Left lobe of liver (tissue), 2 donors: Measurements from ENCODE around the gene LSM14B. TPM values are rescaled to one million over a fixed set of nuclear protein-coding genes. Genes with fewer than 3 reads are reported as not detected.
A peak's percentile ranks its signal among the peaks of the same experiment; 100 is the strongest.
"Not testable (repeated sequence)": the region's sequence is repeated elsewhere in the genome, so short reads cannot be mapped to it uniquely, and the experiment has no call there.

Experiments used
- ATAC-seq: fragments of 200-7000 bp; cut with Tn5 transposase; one replicate; pipeline ENCODE4 v1.9.1; 2020; ENCODE audit warnings: mild to moderate bottlenecking, moderate library complexity
- DNase-seq: peaks from one replicate; pipeline ENCODE4 v3.0.0-alpha.2; 2020; ENCODE audit warnings: low spot score
- total RNA-seq: library from RNA; stranded (reverse); gene quantifications from one replicate; pipeline ENCODE4 v1.2.1, GENCODE V29; 2021
- donor health status: DM: no; HTN: no; CAD: no; lungs with moderate emphysema.
- donor health status: DM: no; HTN: yes; CAD: no.

LSM14B gene
- total RNA-seq, 1 donor from 2014 or later, result 19.6 TPM

DNA sequence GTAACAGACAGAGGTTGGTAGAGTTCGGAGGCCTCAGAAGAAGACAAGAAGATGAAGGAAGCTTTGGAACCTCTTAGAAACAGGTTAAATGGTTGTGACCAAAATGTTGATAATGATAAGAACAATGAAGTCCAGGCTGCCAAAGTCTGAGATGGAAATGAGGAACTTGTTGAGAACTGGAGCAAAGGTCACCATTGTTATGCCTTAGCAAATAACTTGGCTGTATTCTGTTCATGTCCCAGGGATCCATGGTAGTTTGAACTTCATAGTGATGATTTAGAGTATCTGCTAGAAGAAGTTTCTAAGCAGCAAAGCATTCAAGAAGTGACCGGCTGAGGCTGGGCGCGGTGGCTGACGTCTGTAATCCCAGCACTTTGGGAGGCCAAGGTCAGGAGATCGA lies 11.1 kb upstream of the LSM14B start:
- DNase-seq (no peak), ATAC-seq (no peak)

DNA sequence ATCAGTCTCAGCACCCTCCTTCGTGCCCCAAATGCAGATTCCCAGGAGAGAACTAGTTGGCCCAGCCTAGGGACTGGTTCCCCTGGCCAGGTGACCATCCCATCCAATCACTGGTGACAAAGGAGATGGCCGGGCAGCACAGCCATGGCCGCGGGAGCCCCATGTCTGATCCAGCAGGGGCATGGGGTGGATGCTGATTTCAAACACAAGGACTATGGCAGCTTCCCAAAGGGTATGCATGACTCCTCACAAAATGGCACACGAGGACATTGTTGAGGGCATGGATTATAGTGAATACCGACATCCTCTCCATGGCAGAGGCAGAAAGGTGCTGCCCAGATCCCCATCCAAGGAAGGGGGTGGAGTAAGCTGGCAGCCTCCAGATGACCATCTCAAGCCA lies 9.9 kb upstream of the LSM14B start:
- no peak for ATAC-seq
- DNase-seq, result no peak

DNA sequence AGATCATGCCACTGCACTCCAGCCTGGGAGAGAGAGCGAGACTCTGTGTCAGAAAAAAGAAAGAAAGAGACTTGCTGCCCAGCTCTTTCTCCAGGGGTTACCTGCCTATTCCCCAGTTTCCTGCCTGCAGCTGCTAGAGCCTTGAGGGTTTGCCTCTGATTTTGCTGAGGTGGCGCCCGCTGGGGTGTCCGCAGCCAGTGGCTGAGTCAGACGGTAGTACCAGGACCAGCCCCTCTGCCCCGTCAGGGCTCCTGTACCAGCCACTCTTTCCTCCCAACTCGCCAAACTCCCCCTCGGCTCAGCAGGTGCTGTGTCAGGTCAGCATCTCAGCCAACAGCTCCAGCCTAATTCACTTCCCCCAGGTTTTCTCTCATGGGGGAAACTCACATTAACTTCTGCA lies 7.4 kb upstream of the LSM14B start:
- ATAC-seq (no peak), DNase-seq (no peak)

DNA sequence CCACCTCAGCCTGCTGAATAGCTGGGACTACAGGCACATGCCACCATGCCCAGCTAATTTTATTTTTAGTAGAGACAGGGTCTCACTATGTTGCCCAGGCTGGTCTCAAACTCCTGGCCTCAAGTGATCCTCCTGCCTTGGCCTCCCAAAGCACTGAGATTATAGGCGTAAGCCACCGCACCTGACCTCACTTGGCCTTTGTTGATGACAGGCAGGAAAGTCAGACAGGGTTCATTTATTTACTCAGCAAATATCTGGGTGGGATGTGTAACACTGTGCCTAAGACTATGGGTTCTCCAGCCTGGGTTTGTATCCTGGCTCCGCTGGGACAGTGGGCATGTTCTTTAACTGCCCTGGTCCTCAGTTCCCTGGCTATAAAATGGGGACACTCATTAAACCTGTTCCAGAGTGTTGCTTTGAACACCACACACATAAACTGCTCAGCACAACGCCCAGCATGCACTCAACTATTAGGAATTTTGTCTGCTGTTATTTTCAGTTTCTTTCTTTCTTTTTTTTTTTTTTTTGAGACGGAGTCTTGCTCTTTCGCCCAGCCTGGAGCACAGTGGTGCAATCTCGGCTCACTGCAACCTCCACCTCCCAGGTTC lies 6.4 kb upstream of the LSM14B start:
- not testable (repeated sequence) for DNase-seq, ATAC-seq

DNA sequence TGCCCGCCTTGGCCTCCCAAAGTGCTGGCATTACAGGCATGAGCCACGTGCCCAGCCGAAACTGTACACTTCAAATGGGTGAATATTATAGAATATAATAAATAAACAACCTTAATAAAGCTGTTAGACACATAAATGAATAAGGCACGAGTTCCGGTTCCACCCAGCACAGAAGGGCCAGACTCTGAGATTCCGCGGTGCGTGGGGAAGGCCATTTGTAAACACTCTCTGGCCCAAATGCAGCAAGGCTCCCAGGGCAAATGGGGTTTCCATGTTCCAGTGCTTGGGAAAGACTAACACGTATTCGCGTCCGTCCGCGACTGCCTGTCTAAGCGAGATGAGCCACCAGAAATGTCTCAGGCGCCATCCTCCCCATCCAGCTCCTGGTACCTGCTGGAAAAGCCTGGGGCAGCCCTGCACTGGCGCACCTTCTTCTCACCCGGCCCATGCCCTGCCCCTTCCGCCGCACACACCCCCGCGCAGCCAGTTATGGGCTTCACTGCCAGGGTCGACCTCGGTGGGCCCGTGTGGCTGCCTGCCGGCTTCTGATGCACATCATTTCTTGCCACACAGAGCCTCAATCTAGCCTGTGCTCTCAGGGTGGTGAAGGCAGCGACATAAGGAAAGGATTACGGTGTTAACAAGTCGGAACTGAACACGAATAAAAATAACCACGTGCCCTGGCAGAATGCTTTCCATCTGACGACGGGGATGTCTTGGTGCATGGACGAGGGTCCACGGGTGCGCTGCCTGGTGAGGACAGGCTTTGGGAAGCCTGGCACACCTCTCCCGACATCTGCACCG lies 5.5 kb upstream of the LSM14B start:
- ATAC-seq, result no peak
- no peak for DNase-seq

DNA sequence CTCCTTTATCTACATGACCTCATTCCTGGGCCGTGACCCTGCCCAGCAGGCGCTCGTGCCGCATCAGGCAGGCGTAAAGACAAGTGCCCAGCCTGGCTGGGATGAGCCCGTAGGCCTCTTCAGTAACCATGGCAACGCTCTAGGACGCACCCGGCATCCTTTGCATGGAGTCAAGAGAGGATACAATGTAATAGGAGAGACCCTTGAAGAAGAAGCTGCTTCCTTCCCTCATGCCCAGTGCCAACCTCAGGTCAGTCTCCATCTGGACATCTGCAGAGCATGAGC lies 5.0 kb upstream of the LSM14B start:
- DNase-seq (no peak), ATAC-seq (no peak)

DNA sequence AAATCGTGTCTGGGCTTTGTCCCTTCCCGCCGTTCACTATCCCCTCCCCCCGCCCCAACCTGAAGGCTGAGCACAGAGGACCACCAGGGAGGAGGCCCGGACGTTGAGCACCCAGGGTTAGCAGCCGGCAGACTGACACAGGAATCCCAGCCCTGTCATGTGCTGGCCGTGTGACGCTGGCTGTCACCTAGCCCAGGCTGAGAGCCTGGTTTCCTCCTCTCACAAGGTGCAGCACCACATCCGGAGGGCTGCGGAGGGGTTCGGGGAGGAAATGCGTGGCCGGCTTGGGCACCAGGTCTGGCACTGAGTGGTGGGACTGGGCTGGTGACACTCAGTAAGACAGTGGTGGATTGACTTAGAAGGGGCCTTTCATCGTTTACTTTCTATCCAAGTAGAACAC lies 4.6 kb upstream of the LSM14B start:
- DNase-seq (no peak), ATAC-seq (no peak)

DNA sequence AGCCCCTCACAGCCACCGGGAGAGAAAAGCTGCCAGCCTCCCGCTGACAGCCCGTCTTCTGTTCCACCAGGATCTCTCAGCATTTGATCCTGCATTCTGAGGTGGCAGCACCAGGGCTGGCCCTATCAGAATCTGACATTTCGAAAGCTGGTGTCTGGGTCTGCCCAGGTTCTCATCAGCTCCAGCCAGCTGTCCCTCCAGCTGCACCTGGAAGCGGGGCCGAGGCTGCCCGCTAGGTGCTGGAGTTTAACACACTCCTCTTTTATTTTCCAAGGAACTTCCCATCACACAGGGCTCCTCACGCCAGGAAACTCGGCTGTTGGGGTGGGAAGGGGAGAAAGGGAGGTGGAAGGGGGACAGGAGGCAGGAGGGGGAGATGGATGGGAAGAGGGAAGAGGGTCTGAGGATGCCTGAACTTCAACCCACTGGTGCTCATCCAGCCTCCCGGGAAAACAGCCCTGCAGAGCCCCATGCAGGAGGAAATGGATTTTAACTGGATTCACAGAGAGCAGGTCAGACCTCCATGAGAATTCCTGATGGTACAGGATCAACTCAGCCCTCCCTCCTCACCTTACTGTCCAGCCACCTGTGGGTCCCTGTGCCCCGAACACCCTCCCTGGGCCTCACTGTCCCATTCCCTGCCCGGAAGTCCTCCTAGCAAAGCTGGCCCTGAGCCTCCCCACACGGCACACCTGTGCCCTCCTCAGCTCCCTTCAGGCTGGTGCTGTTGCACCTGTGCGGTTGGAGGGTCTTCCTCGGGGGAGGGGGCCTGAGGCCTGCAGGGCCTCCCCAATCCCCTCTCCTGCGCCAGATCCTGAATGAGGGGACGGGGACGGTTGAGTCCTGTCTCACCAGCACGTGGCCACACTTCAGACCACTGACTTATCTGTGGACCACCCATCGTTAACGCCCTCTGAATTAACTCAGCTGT lies 3.9 kb upstream of the LSM14B start:
- DNase-seq, result no peak

DNA sequence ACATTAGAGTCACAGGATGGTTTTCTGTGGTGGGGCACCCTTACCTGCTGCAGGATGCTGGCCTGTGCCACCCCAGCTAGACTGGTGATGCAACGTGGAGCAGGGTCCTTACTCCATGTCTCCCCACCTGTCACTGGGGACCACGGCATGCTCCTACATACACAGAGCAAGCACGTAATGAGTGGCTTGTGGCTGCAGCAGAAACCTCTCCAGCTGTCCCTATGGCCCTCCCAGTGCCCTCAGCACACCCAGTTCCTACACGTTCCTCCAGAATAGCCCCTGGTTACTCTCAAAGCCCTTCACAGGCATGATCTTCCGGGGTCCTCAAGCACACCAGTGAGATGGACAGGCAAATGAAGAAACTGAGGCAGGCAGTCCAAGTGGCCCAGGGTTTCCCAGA lies 3.2 kb upstream of the LSM14B start:
- no peak for ATAC-seq
- no peak for DNase-seq

More for the DNA sequence above, 3.9 kb upstream of the LSM14B start:
- ATAC-seq, result no peak

DNA sequence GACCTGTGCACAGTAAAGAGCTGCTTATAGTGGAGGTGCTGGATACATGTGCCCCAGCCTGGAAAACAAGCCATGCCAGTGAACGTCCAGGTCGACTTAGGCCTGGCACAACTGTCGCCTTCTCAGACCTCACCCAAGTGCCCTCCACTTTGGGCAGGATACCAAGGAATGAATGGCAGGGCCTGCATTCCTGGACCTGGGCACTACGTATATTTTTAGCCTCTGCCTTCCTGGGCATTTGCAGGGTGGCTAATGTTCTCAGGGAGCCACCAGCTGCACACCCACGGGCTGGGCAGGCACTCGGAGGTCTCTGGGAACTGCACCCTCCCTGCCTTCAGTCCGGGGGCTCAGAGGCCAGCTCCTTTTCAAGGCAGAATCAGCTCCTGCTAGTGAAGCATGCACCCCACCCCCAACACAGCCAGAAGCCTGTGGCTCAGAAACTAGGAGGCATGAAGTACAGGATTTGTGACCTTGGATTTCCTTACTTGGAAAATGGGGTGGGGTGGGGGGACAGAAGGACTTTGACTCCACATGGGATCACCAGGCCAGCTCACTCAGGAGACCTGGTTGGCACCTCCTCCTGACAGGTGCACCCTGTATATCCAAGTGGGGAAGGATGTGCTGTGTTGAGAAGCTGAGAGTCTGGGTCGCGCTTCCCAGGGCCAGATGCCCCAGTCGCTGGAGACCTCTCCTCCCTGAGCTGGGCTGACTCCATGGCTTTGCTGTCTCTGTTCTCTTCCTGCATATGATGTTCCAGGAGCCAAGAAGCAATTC lies 2.5 kb upstream of the LSM14B start:
- no peak for DNase-seq
- no peak for ATAC-seq

DNA sequence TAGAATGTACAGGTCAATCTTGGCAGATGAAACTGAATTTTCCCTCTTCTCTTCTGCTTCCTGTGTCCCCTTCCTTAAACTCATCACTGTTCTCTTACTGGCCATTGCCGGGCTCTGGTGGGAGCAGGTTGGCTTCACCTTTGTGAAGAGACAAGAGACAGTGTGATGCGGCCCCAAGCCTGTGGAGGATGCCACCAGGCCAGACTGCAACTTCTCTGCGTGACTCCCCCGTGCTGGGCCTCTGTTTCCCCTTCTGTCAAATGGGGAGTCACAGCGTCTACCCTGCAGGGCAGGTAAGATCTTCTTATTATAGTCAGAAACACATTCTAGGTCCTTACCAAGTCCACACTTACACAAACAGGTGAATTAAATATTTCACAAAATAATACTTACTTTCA lies 1.9 kb upstream of the LSM14B start:
- DNase-seq, result no peak
- no peak for ATAC-seq

DNA sequence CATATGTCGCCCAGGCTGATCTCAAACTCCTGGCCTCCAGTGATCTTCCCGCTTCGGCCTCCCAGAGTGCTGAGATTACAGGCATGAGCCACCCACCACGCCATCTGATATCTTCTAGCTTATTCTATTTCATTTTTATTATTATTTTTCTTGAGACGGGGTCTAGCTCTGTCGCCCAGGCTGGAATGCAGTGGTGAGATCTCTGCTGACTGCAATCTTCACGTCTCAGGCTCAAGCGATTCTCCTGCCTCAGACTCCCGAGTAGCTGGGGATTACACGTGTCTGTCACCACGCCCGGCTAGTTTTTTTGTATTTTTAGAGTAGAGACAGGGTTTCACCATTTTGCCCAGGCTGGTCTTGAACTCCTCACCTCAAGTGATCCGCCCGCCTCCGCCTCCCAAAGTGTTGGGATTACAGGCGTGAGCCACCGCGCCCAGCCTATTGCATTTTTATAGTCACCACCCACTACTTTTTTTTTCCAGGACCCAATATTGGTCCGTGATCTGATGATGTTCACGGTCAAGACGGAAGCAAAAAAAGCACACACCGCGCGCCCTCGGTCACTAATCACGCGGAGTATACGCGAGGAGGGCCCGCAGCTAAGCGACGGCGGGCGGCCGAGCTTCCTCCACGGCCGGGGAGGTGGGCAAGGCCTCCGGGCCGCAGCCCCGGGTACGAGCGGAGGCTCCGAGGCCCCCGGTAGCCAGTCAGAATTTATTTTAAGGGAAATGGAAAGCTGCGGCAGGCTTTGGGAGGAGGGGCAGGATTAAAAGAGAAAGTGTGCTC lies 1.1 kb upstream of the LSM14B start:
- ATAC-seq (peak; percentile 8), DNase-seq (peak; percentile 61)

DNA sequence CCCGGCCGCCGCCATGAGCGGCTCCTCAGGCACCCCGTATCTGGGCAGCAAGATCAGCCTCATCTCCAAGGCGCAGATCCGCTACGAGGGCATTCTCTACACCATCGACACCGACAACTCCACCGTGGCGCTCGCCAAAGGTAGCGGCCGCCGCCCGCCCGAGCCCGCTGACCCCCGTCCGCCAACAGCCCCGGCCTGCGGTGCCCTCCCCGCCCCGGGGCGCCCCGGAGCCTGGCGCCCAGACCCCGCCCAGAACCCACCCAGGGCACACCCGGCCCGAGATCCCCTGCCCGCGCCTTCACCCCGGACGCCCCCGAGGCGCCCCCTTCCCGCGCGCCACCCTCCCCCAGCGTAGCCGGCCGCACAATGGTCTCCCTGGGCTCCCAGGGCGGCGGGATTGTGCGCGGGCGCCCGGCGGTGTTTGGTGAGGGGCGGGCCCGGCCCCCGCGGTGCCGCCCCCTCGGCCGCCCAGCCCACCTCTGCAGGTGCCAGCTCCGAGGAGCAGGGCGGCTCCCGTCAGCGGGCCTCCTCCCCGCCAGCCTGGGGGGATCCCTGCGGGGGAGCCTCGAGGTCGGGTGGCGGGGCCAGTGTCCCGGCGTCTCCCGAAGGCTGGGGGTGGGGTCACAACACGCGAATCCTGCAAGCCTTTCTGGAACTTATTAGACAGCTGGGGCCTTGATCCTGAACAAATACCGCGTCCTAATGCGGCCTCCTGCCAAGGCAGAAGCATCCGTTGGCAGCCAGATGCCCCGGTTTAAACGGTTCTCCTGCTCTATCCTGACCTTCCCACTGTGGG lies 577 bp downstream of the LSM14B start:
- DNase-seq (peak; percentile 79), ATAC-seq (peak; percentile 52)

DNA sequence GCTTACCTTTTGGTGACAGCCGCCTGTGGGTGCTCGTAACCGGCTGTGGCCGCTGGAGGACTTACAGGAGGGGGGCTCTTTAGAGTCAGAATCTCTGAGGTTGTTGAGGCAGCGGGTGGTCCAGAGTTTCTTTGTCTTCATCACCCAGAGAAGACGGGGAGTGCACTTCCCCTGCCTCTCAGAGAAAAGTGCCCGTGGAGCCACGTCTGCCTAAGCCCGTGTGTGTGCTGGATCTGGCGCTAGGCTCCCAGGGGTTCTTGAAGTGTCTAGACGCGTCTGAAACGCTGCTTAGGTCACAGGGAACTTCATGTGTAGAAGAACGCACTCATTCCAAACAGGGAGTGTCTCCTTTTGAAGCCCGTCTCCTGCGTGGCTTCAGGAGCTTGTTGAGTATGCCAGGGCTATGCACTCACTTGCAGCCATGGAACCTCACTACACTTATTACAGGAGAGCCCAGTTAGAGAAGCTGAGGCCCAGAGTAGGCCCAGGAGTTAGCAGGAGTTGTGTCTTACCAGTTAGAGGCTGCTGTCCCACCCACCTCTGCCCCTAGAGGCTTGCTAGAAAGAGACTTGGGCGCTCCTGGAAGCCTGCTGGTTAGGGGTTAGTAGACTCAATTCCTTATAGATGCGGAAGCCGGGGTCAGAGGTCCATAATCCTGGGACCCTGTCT lies 1.3 kb downstream of the LSM14B start:
- no peak for DNase-seq
- ATAC-seq, result no peak

DNA sequence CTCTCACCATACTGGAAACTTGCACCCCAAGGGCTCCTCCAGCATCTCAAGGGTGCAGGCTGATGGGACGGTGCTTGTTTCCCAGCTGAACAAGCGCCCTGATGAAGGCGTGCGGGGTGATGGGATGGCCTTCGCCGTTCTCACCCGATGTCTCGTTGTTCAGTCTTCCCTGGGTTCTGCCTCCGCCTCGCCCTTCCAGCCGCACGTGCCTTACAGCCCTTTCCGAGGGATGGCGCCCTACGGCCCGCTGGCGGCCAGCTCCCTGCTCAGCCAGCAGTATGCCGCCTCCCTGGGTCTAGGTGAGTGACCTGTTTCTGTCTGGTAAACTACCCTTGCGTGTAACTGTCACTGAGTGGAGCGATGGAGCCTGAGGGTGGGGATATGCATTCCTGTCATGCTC lies 3.9 kb downstream of the LSM14B start:
- ATAC-seq (no peak), DNase-seq (no peak)

DNA sequence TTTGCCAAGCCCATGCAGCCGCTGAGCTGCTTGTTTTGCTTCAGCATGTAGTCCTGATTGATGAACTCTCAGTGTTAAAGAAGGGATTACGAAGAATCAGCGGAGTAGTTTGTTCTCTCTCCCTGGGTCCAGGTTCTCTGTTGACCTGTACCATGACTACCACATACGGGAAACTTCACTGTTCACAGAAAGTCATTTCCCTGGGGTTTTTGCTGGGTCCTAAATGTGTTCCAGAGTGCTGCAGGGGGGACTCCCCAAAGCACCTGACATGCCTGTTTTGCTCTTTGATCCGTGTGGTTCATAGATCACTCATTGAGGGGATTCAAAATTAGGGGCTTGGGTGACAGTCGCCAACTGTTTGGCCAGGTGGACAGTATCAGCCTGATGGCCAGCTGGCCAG lies 5.5 kb downstream of the LSM14B start:
- ATAC-seq (no peak), DNase-seq (no peak)

DNA sequence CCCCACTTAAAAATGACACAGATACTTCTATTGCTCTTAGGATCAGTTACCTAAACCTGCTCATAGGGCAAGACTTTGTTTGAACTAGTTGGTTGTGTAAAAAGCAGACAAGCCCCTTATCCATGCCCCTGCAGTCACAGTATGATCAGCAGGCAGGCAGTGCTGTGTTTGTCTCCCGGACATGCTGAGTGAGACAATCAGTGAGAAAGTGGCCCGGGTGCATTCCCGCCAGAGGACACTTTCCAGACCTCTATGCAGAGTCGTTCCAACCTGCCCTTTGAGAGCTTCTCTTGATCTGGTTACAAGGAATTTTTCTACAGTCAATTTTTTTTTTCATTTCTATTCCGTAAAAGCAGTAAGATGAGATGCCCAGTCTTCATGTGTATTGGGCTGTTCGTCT lies 6.2 kb downstream of the LSM14B start:
- ATAC-seq (no peak), DNase-seq (no peak)

DNA sequence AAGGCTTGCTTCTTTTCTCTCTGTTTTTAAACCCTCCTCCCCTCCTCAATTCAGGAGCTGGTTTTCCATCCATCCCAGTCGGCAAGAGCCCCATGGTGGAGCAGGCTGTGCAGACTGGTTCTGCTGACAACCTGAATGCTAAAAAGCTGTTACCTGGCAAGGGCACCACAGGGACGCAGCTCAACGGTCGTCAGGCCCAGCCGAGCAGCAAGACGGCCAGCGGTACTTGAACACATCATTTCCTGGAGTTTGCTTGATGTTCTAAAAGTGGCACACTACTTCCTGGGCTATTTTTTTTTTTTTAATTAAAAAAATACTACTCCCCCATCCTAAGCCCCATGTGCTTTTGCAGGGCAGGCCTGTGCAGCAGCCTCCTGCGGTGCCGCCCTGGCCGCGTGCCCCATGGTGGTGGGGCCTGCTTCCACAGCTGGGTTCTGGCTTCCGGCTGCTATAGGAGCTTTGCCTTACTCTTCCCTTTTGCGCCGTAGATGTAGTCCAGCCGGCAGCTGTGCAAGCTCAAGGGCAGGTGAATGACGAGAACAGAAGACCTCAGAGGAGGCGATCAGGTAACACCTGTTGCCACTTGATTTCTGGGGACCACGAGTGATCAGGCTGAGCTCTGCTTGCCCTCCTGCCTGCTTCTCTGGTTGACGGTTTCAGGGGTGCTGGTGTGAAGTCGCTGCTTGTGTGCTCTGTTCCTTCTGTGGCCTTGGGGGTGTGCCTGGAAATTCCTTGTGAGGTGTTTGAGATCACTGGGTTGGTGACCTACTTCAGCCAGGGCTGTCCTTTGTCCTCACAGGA lies 7.7 kb downstream of the LSM14B start:
- no peak for DNase-seq
- ATAC-seq, result no peak
